AG04449 (cell line): ENCODE data around the gene MSI1.
"Not testable (repeated sequence)": the region's sequence is repeated elsewhere in the genome, so short reads cannot be mapped to it uniquely, and the experiment has no call there.

Experiments
- CTCF ChIA-PET: fragments of 350-600 bp; formaldehyde crosslinking; extraction: SDS; loops from one replicate; lab custom pipeline; 2021; ENCODE audit warnings: antibody characterized with exemption; lab: Yijun Ruan, JAX
- POLR2A ChIA-PET: fragments of 400-600, 350-600 bp; formaldehyde crosslinking; extraction: SDS; loops from one replicate; lab custom pipeline; 2020; ENCODE audit warnings: antibody characterized with exemption, inconsistent platforms; lab: Yijun Ruan, JAX
- DNase-seq: peaks from one replicate; pipeline ENCODE4 v3.0.0-alpha.2; 2010; ENCODE audit warnings: low read depth, low spot score
- H3K4me3 ChIP-seq: 2 replicates; pipeline ENCODE4 v1.5.1; 2011; ENCODE audit warnings: low read depth, mild to moderate bottlenecking, control low read depth, low read length
- CTCF ChIP-seq: IDR thresholded peaks from one replicate; pipeline ENCODE4 v1.5.1; 2011; ENCODE audit warnings: mild to moderate bottlenecking, moderate library complexity, low read length, control low read depth, inconsistent platforms; ENCODE audit not compliant: insufficient read depth; ENCODE audit errors: missing control alignments

MSI1 gene

GRCh38 chr12:120337730-120338129 is 31.2 kb downstream of the MSI1 start:
- no peak for DNase-seq
- ChIA-PET CTCF (interaction anchor here (1.0 to 3.2 kb wide), 8 partner anchors 9 to 94 kb away, joined by 3 to 19 read pairs (median 4); partner anchors contain the start of gene PLA2G1B), POLR2A (no interaction called here)
- TF ChIP-seq CTCF, result no peak
- H3K4me3 ChIP-seq, result no peak overlapping the region

- POLR2A ChIA-PET, H3K4me3 ChIP-seq, DNase-seq: not testable (repeated sequence)
- CTCF ChIA-PET, result interaction anchor here (1.2 to 3.2 kb wide), 7 partner anchors 12 to 94 kb away, joined by 3 to 19 read pairs (median 6); no protein-coding TSS in a partner anchor
Observed at GRCh38 chr12:120336392-120336791, 32.6 kb downstream of the MSI1 start.

GRCh38 chr12:120335447-120335846 is 33.5 kb downstream of the MSI1 start:
- peak; percentile 68 for TF ChIP-seq CTCF
- POLR2A ChIA-PET, H3K4me3 ChIP-seq, DNase-seq: not testable (repeated sequence)
- CTCF ChIA-PET, result interaction anchor here (0.7 to 3.2 kb wide), 11 partner anchors 9 to 95 kb away, joined by 3 to 19 read pairs (median 3); no protein-coding TSS in a partner anchor

GRCh38 chr12:120332523-120332922 is 36.4 kb downstream of the MSI1 start:
- ChIA-PET POLR2A (no interaction called here), CTCF (interaction anchor here (1.3 kb wide), 1 partner anchor 134 kb away, joined by 3 read pairs; no protein-coding TSS in a partner anchor)
- H3K4me3 ChIP-seq, result no peak overlapping the region
- no peak for TF ChIP-seq CTCF
- DNase-seq, result no peak

GRCh38 chr12:120332041-120332440 is 36.9 kb downstream of the MSI1 start:
- no peak for TF ChIP-seq CTCF
- POLR2A ChIA-PET, result no interaction called here
- CTCF ChIA-PET, result interaction anchor here (1.3 kb wide), 1 partner anchor 135 kb away, joined by 3 read pairs; no protein-coding TSS in a partner anchor
- DNase-seq, result no peak
- no peak overlapping the region for H3K4me3 ChIP-seq

- no peak for TF ChIP-seq CTCF
- ChIA-PET CTCF (interaction anchor here (1.3 kb wide), 1 partner anchor 135 kb away, joined by 3 read pairs; no protein-coding TSS in a partner anchor), POLR2A (no interaction called here)
- no peak overlapping the region for H3K4me3 ChIP-seq
- no peak for DNase-seq
Observed at GRCh38 chr12:120331390-120331789, 37.6 kb downstream of the MSI1 start.

- CTCF ChIA-PET, result interaction anchor here (1.2 kb wide), 1 partner anchor 10 kb away, joined by 5 read pairs; no protein-coding TSS in a partner anchor
- TF ChIP-seq CTCF, result no peak
- POLR2A ChIA-PET, result no interaction called here
- no peak for DNase-seq
- no peak overlapping the region for H3K4me3 ChIP-seq
Observed at GRCh38 chr12:120328228-120328627, 40.7 kb downstream of the MSI1 start.
